DOHH2 (cell line): ENCODE data around the gene PRKAR1B.

Experiments
- H3F3A ChIP-seq: fragments of 200-600 bp; sonication (generic), shearing (Covaris generic); 2 replicates; pipeline ENCODE4 v1.6.0; 2016; ENCODE audit warnings: antibody characterized with exemption, mild to moderate bottlenecking; ENCODE audit not compliant: control insufficient read depth, insufficient read depth
- H3K27ac ChIP-seq: fragments of 200-600 bp; sonication (generic); 2 replicates; pipeline ENCODE4 v1.5.1; 2014; ENCODE audit warnings: low read depth, mild to moderate bottlenecking, low read length, moderate library complexity
- H3K27me3 ChIP-seq: fragments of 200-600 bp; sonication (generic); 2 replicates; pipeline ENCODE4 v1.6.1; 2014; ENCODE audit warnings: mild to moderate bottlenecking, low read length, mixed read lengths; ENCODE audit not compliant: control insufficient read depth
- H3K36me3 ChIP-seq: fragments of 200-600 bp; sonication (generic); 2 replicates; pipeline ENCODE4 v1.6.1; 2014; ENCODE audit warnings: mild to moderate bottlenecking, low read length, moderate library complexity, mixed read lengths; ENCODE audit not compliant: control insufficient read depth
- H3K4me1 ChIP-seq: fragments of 200-600 bp; sonication (generic); 2 replicates; pipeline ENCODE4 v1.6.1; 2014; ENCODE audit warnings: mild to moderate bottlenecking, low read length, mixed read lengths; ENCODE audit not compliant: control insufficient read depth
- H3K4me2 ChIP-seq: fragments of 200-600 bp; sonication (generic); 2 replicates; pipeline ENCODE4 v1.6.0; 2014; ENCODE audit warnings: mild to moderate bottlenecking, low read length, moderate library complexity
- H3K4me3 ChIP-seq: fragments of 200-600 bp; sonication (generic); 2 replicates; pipeline ENCODE4 v1.5.1; 2014; ENCODE audit warnings: mild to moderate bottlenecking, low read length, mixed read lengths
- H3K79me2 ChIP-seq: fragments of 200-600 bp; sonication (generic); 2 replicates; pipeline ENCODE4 v1.6.1; 2014; ENCODE audit warnings: mild to moderate bottlenecking, low read length, mixed read lengths; ENCODE audit not compliant: control insufficient read depth
- H3K9me2 ChIP-seq: fragments of 200-600 bp; sonication (generic); replicated peaks from 2 replicates; pipeline ENCODE4 v1.6.1; 2014; ENCODE audit warnings: mild to moderate bottlenecking, low read length, mixed read lengths; ENCODE audit not compliant: control insufficient read depth
- H3K9me3 ChIP-seq: fragments of 200-600 bp; sonication (generic); 2 replicates; pipeline ENCODE4 v1.6.1; 2014; ENCODE audit warnings: antibody characterized with exemption, low read length, mixed read lengths; ENCODE audit not compliant: control insufficient read depth, insufficient read depth
- H4K20me1 ChIP-seq: fragments of 200-600 bp; sonication (generic); 2 replicates; pipeline ENCODE4 v1.6.0; 2014; ENCODE audit warnings: low read depth, mild to moderate bottlenecking, antibody characterized with exemption, low read length, moderate library complexity; ENCODE audit not compliant: control insufficient read depth, insufficient read depth
- CTCF ChIP-seq: fragments of 200-600 bp; sonication (generic); IDR thresholded peaks from one replicate; pipeline ENCODE4 v1.5.1; 2014; ENCODE audit warnings: antibody characterized with exemption, mild to moderate bottlenecking, low read depth, low read length; ENCODE audit not compliant: poor library complexity, severe bottlenecking
- EZH2phosphoT487 ChIP-seq: fragments of 200-600 bp; sonication (generic); IDR thresholded peaks from 2 replicates; pipeline ENCODE4 v1.6.1; 2017; ENCODE audit warnings: borderline replicate concordance, mild to moderate bottlenecking, antibody characterized with exemption, low read length, moderate library complexity, mixed read lengths

The PRKAR1B gene

GRCh38 chr7:671415-672042 lies 55.6 kb downstream of the PRKAR1B start:
- Histone ChIP-seq H3K79me2 (no peaks in the 10 kb centered on the region; the same call in 1 of the 2 replicates), H3F3A (no peaks in the 10 kb centered on the region), H4K20me1 (0 out of 2 replicates have a peak, but pooled peaks cover 4% of the 10 kb centered on the region), H3K27ac (no peak overlapping the region), H3K27me3 (no peaks in the 10 kb centered on the region), H3K4me3 (no peak overlapping the region), H3K9me2 (no peaks in the 10 kb centered on the region), H3K4me2 (no peak overlapping the region), H3K4me1 (no peaks in the 10 kb centered on the region), H3K9me3 (no peaks in the 10 kb centered on the region), H3K36me3 (peaks cover 61% of the 10 kb centered on the region)
- TF ChIP-seq CTCF (no peak), EZH2phosphoT487 (no peak)

GRCh38 chr7:670501-671390 lies 56.3 kb downstream of the PRKAR1B start:
- 0 out of 2 replicates have a peak, but pooled peaks cover 4% of the 10 kb centered on the region for H4K20me1 ChIP-seq
- no peaks in the 10 kb centered on the region for H3K9me2 ChIP-seq
- H3K4me2 ChIP-seq: no peak overlapping the region
- peaks cover 54% of the 10 kb centered on the region for H3K36me3 ChIP-seq
- no peaks in the 10 kb centered on the region for H3K4me1 ChIP-seq
- H3K27me3 ChIP-seq: no peaks in the 10 kb centered on the region
- TF ChIP-seq EZH2phosphoT487: no peak
- TF ChIP-seq CTCF: no peak
- no peaks in the 10 kb centered on the region for H3F3A ChIP-seq
- no peaks in the 10 kb centered on the region for H3K9me3 ChIP-seq
- H3K4me3 ChIP-seq: no peak overlapping the region
- no peak overlapping the region for H3K27ac ChIP-seq
- H3K79me2 ChIP-seq: no peaks in the 10 kb centered on the region; the same call in 1 of the 2 replicates

GRCh38 chr7:668958-669357 lies 58.1 kb downstream of the PRKAR1B start:
- Histone ChIP-seq H3K9me3 (no peaks in the 10 kb centered on the region), H4K20me1 (0 out of 2 replicates have a peak, but pooled peaks cover 4% of the 10 kb centered on the region), H3K4me1 (no peaks in the 10 kb centered on the region), H3K27me3 (no peaks in the 10 kb centered on the region), H3K9me2 (no peaks in the 10 kb centered on the region), H3K27ac (no peak overlapping the region), H3K36me3 (peaks cover 38% of the 10 kb centered on the region), H3K79me2 (no peaks in the 10 kb centered on the region), H3K4me3 (no peak overlapping the region), H3K4me2 (no peak overlapping the region), H3F3A (no peaks in the 10 kb centered on the region)
- TF ChIP-seq CTCF (no peak), EZH2phosphoT487 (no peak)
